Spleen (tissue), 13 donors: ENCODE measurements around the gene EIF4E. TPM values are rescaled to one million over a fixed set of nuclear protein-coding genes. Genes with fewer than 3 reads are reported as not detected.

Source experiments
- DNase-seq: peaks from one replicate; pipeline ENCODE4 v3.0.0-alpha.2; 2020
- H3K27ac ChIP-seq, 8 donors: fragments of 200-600 bp; sonication (generic) in 7 of 8; 1 replicate in 4 of 8; 2 replicates in 4 of 8; pipeline versions ENCODE4 v1.5.0 to v1.8.0; 2016 to 2021; ENCODE audit warnings: inconsistent platforms in 4 of 8, mild to moderate bottlenecking in 4 of 8, moderate library complexity in 1 of 8
- H3K27me3 ChIP-seq, 7 donors: fragments of 200-600 bp; sonication (generic) in 6 of 7; replicated peaks in 1 of 7; 1 replicate in 4 of 7; 2 replicates in 3 of 7; pipeline versions ENCODE4 v1.5.0 to v1.8.0; 2016 to 2021; ENCODE audit warnings: inconsistent platforms in 3 of 7, mild to moderate bottlenecking in 1 of 7
- H3K36me3 ChIP-seq, 6 donors: fragments of 200-600 bp; sonication (generic) in 5 of 6; 1 replicate in 4 of 6; 2 replicates in 2 of 6; pipeline versions ENCODE4 v1.5.0 to v1.8.0; 2016 to 2021; ENCODE audit warnings: inconsistent platforms in 2 of 6
- H3K4me1 ChIP-seq, 6 donors: fragments of 200-600 bp; sonication (generic) in 5 of 6; 1 replicate in 3 of 6; 2 replicates in 3 of 6; pipeline versions ENCODE4 v1.5.0 to v1.8.0; 2016 to 2021; ENCODE audit warnings: inconsistent platforms in 3 of 6
- H3K4me3 ChIP-seq, 8 donors: fragments of 200-600 bp; sonication (generic) in 7 of 8; 1 replicate in 4 of 8; 2 replicates in 4 of 8; pipeline versions ENCODE4 v1.5.0 to v1.8.0; 2016 to 2021; ENCODE audit warnings: inconsistent platforms in 4 of 8, mild to moderate bottlenecking in 4 of 8, moderate library complexity in 2 of 8
- H3K9me3 ChIP-seq, 8 donors: fragments of 200-600 bp; sonication (generic) in 7 of 8; 1 replicate in 4 of 8; 2 replicates in 4 of 8; pipeline versions ENCODE4 v1.5.0 to v1.8.0; 2016 to 2021; ENCODE audit warnings: inconsistent platforms in 4 of 8
- CTCF ChIP-seq, 11 experiments: fragments of 200-600 bp in 7 of 11; fragments of 450-650 bp in 4 of 11; sonication (generic) in 4 of 11; IDR thresholded peaks in 8 of 11; conservative IDR thresholded peaks in 3 of 11; 1 replicate in 7 of 11; 2 replicates in 4 of 11; pipeline versions ENCODE4 v1.4.0 to v1.8.0; 2016 to 2021; ENCODE audit warnings: antibody characterized with exemption in 11 of 11, inconsistent platforms in 4 of 11, mild to moderate bottlenecking in 1 of 11
- POLR2A ChIP-seq, 3 donors: fragments of 450-650 bp; IDR thresholded peaks; one replicate each; pipeline ENCODE4 v1.5.1; 2017; ENCODE audit warnings: antibody characterized with exemption in 3 of 3, mild to moderate bottlenecking in 1 of 3
- POLR2AphosphoS5 ChIP-seq, 3 donors: sonication (generic); formaldehyde crosslinking; IDR thresholded peaks; one replicate each; pipeline ENCODE4 v1.5.1; 2017; ENCODE audit warnings: antibody characterized with exemption in 3 of 3
- WGBS, 5 donors: extraction: QIAGEN DNeasy Blood & Tissue Kit in 3 of 5; methylation state at CpG; one replicate each; pipeline versions ENCODE4 v1.1.5 to v1.1.7; 2013 to 2018; 5-methylcytosine and 5-hydroxymethylcytosine counted together
- intact Hi-C: fragments of 100-400 bp; cut with DNase I; formaldehyde crosslinking; loops from one replicate; pipeline ENCODE4 v1.15.0; 2023; ENCODE audit warnings: low total_unique reads
- long read RNA-seq, 2 donors: transcript quantifications; one replicate each; lab custom pipeline, GENCODE V29; 2026
- polyA plus RNA-seq, 3 donors: library from polyadenylated mRNA; stranded (reverse); fragments of 200-250 nt; gene quantifications; one replicate each; pipeline ENCODE4 v1.2.1, GENCODE V29; 2013
- total RNA-seq, 7 donors: library from RNA; depleted of rRNA in 3 of 7; stranded (reverse); fragments of >200 nt in 3 of 7; fragmentation: NEBNext Ultra II Directional in 4 of 7; extraction: Animal tissue kit (Norgen Biotek cat#: 25700) in 4 of 7; gene quantifications; one replicate each; pipeline versions ENCODE4 v1.1.0 to v1.2.1, GENCODE V29; 2016 to 2021
- donor health status: healthy with polysubstance abuse.
- donor health status: DM: no; HTN: no; CAD: no; lungs with moderate emphysema.
- donor health status: DM: no; HTN: no; CAD: no.
- donor health status: Bipolar disorder and iron deficiency.
- donor health status: healthy.
- donor health status: DM: no; HTN: no; CAD: no.
- donor health status: DM: yes; HTN: yes; CAD: no.

EIF4E gene
- total RNA-seq (10 to 100 TPM; 59.5 to 86.5 (median 69.4) TPM), polyA plus RNA-seq (10 to 100 TPM; 14.4 to 40.1 (median 22.3) TPM)
- long read RNA-seq, donor 1, full-length matches to known transcripts, result 20 of 20 reads
- long read RNA-seq, donor 1, partial matches to known transcripts, result 0 of 20 reads
- long read RNA-seq, donor 1, other reads (novel, unspliced or antisense), result 0 of 20 reads
- long read RNA-seq, donor 2, full-length matches to known transcripts, result 15 of 15 reads
- long read RNA-seq, donor 2, partial matches to known transcripts, result 0 of 15 reads
- long read RNA-seq, donor 2, other reads (novel, unspliced or antisense), result 0 of 15 reads

- H3K4me1 ChIP-seq, result peaks cover 25 to 74% (median 56%) of the 10 kb centered on the region in 6 donors
- H3K27ac ChIP-seq, result peak within 1 kb of the TSS; percentile 85 to 97 (median 96)
- H3K4me3 ChIP-seq, result peak within 1 kb of the TSS; percentile 89 to 100 (median 96)
- TF ChIP-seq POLR2A (IDR thresholded peaks at IDR 0.05) (peak in 1 of 3 donors; percentile 9), POLR2AphosphoS5 (IDR thresholded peaks at IDR 0.05) (peak in 2 of 3 donors; percentile 57 to 89), CTCF (IDR thresholded peaks at IDR 0.05 in 8 of 11, conservative IDR thresholded peaks at IDR 0.05 in 3 of 11) (peak in 6 of 11 experiments; percentile 10 to 44 (median 24))
- H3K9me3 ChIP-seq, result no peaks in the 10 kb centered on the region
- H3K36me3 ChIP-seq, result peaks cover 0 to 12% (median 6%) of the 10 kb centered on the region in 6 donors
- intact Hi-C loops, result loop anchor here (10.0 kb wide), 2 partner anchors 274 to 464 kb away; partner anchors contain the start of gene TSPAN5
- WGBS, 5 donors, result 0 to 2% (median 0%) methylated on average over 45 to 68 of the region's 68 CpGs
- no peaks in the 10 kb centered on the region for H3K27me3 ChIP-seq
- DNase-seq, result peak; percentile 98
Measured at GRCh38 chr4:98928505-98929340, at the start of gene EIF4E. Gene EIF4E (minus strand): TSS chr4:98929133. CDS start chr4:98929112, 21 bp downstream.

GRCh38 chr4:98977557-98977956, 48.6 kb upstream of the EIF4E start:
- 85 to 94% (median 87%) methylated on average over 7 of the region's 7 CpGs for WGBS, 5 donors
- intact Hi-C loops, result no loop called here
- Histone ChIP-seq H3K27me3 (peaks cover 0 to 5% (median 0%) of the 10 kb centered on the region in 7 donors), H3K4me1 (no peaks in the 10 kb centered on the region), H3K9me3 (no peaks in the 10 kb centered on the region), H3K27ac (no peak overlapping the region), H3K36me3 (no peaks in the 10 kb centered on the region), H3K4me3 (no peak overlapping the region)
- no peak for DNase-seq
- TF ChIP-seq POLR2A (IDR thresholded peaks at IDR 0.05) (no peak), POLR2AphosphoS5 (IDR thresholded peaks at IDR 0.05) (no peak), CTCF (IDR thresholded peaks at IDR 0.05 in 8 of 11, conservative IDR thresholded peaks at IDR 0.05 in 3 of 11) (no peak)

GRCh38 chr4:98976716-98977115, 47.8 kb upstream of the EIF4E start:
- Histone ChIP-seq H3K27me3 (peaks cover 0 to 5% (median 0%) of the 10 kb centered on the region in 7 donors), H3K36me3 (no peaks in the 10 kb centered on the region), H3K4me1 (no peaks in the 10 kb centered on the region), H3K4me3 (no peak overlapping the region), H3K27ac (no peak overlapping the region), H3K9me3 (no peaks in the 10 kb centered on the region)
- intact Hi-C loops, result no loop called here
- 67 to 88% (median 78%) methylated on average over 4 of the region's 4 CpGs for WGBS, 5 donors
- DNase-seq, result no peak
- TF ChIP-seq POLR2AphosphoS5 (IDR thresholded peaks at IDR 0.05) (no peak), POLR2A (IDR thresholded peaks at IDR 0.05) (no peak), CTCF (IDR thresholded peaks at IDR 0.05 in 8 of 11, conservative IDR thresholded peaks at IDR 0.05 in 3 of 11) (no peak)
